HG03159 (cell line): ENCODE results near the gene ESPL1.

ENCODE experiments used
- ATAC-seq: cut with Tn5 transposase; IDR thresholded peaks from one replicate; pipeline ENCODE4 v1.9.1; 2021; ENCODE audit warnings: mild to moderate bottlenecking, moderate library complexity; ENCODE audit not compliant: unreplicated experiment

ESPL1 gene

DNA sequence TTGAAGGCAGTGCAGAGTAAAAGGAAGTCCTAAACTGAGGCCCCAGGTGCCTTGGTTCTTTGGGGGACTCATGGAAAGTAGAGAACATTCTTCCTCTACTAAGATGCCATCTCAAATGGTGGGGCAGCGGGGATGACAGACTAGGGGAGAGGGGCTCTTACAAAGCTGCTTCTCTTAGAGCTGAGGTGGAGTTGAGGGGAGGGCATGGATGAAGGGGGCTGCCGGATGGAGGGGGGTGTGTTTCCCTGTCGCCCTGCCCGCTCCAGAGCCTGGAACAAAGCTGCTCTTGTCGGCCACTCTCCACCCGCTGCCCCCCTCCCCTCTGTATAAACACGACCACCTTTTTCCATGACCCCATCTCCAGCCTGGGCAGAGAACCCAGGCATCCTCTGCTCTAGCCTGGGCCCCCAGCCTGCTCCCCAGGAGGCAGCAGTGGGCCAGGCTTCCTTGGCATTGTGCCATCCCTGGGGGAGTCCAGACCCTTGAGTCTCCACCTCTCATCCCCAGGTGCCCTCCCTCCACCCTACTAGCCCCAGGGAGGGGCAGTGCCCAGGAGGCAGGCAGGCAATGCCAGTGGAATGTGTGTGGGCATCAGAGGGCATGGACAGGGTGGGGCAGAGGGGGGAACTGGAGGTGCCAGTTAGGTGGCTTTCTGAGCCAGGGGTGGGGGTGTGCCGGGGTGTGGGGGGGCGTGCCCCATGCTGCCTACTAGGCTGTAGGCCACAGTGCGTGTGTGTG lies 37.8 kb upstream of the ESPL1 start:
- ATAC-seq, result no peak

- ATAC-seq, result no peak
These were observed 36.5 kb upstream of the ESPL1 start for GRCh38 chr12:53231671-53231920.

- ATAC-seq, result no peak
These were observed 36.0 kb upstream of the ESPL1 start, which contains the start of gene RARG for GRCh38 chr12:53231921-53232645. TSS of gene RARG (minus strand) at chr12:53232209. CDS start at chr12:53227545, 4,664 bp downstream.

- no peak for ATAC-seq
These were observed 35.2 kb upstream of the ESPL1 start for GRCh38 chr12:53232646-53233461.

GRCh38 chr12:53233671-53234121 lies 34.4 kb upstream of the ESPL1 start:
- ATAC-seq, result no peak

DNA sequence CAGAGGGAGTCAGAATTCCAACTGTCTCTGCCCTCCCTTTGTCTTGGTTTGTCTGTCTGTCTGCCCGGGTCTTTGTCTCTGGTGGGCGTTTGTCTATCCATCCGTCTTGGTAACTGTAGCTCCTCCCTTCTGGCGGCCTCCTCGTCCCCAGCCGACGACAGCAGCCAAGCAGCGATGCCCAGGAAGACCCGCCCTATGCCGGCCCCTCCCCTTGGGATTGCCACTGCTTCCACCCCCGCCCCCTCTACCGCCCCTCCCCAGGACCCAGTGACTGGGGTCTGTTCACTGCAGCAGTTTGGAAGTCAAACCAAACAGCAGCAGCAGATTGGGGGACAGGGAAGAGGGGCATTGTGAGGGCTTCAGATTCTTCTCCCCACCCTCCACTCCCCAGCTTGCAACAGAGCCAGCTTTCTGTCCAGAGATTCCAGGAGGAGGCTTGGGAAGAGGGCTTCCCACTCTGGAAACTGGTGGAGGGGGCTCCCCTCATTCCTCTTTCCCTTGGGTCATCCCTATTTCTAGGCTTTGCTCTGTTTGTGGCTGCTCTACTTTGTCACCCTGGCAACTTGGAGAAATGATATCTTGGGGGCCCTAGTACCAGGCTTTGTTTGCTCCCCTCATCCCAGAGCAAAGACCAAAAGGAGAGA lies 33.7 kb upstream of the ESPL1 start:
- no peak for ATAC-seq

DNA sequence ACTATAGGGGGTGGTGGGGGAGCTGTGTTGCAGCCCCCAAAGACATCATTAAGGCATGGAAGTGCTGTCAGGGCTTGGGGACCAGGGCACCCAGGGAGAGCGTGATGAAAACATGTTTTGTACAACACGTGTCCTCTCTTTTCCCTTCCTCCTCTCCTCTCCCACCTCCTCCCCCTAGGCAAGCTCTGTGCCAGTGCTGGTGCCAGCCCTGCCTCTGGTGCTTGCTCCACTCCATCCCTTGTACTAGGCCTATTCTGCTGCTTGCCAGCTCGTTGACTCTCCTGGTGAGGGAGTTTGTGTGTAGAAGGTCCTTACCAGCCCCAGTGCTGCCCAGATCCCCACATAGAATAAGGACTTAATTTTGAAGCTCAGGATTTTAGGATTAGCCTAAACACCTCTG lies 32.9 kb upstream of the ESPL1 start:
- ATAC-seq, result no peak

GRCh38 chr12:53235742-53236442 lies 32.2 kb upstream of the ESPL1 start:
- no peak for ATAC-seq

- ATAC-seq, result no peak
These were observed 31.5 kb upstream of the ESPL1 start for GRCh38 chr12:53236443-53237111.

- no peak for ATAC-seq
These were observed 28.3 kb upstream of the ESPL1 start for GRCh38 chr12:53239643-53240258.

DNA sequence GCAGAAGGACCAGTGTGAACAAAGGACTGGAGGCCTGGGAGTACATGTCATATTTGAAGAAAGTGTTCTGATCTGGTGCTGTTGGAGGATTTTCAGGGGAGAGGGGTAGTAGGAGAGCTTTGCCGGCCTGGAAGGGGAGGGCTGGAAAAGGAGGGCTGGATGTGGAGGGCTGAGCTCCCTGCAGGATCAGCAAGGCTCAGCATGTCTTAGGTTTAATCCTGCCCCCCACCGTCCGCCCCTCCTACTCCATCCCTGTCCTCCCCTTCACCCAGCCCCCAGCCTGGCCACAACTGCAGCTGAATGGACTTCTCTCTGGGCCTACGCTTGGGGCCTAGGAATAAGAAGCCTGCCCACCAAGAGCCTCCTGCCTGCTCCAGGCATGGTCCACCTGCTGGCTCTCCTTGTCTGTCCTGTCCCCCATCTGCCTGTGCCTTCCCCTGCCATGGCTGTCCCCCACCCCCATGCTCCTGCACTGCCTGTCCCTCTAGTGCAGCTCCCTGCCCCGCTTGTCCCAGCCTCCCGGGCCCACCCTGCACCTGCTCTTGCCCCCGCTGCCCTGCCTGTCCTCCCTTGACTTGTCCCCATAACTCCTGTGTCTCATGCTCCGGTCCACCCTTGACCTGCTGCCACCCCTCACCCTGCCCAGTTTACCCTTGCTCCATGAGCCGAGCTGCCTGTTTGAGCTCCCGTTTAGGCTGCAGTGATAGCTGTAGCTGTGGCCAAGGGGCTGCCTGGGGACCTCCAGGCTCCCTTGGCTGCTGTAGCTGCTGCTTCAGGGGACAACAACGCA lies 26.3 kb upstream of the ESPL1 start:
- ATAC-seq, result no peak

DNA sequence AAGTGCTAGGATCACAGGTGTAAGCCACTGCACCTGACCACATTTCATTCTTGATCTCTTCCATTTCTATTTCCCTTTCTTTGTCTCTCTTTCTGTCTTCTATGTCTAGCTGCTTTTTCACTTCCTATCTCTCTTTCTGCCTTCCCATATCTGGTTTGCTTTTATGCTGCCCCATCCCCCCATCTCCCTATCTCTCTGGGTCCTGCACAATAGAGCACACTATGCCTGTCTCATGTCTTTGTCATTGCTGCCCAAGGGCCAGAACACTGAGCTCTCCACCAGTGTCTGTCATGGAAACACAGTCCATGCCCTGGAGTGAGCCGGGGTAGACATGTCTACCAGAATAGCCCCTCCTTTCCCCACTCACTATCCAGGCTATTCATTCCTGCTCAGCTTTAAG lies 23.8 kb upstream of the ESPL1 start:
- ATAC-seq, result no peak

- ATAC-seq, result no peak
These were observed 22.8 kb upstream of the ESPL1 start for GRCh38 chr12:53245286-53245685.

GRCh38 chr12:53251477-53252348 lies 16.4 kb upstream of the ESPL1 start:
- peak; percentile 71 for ATAC-seq

DNA sequence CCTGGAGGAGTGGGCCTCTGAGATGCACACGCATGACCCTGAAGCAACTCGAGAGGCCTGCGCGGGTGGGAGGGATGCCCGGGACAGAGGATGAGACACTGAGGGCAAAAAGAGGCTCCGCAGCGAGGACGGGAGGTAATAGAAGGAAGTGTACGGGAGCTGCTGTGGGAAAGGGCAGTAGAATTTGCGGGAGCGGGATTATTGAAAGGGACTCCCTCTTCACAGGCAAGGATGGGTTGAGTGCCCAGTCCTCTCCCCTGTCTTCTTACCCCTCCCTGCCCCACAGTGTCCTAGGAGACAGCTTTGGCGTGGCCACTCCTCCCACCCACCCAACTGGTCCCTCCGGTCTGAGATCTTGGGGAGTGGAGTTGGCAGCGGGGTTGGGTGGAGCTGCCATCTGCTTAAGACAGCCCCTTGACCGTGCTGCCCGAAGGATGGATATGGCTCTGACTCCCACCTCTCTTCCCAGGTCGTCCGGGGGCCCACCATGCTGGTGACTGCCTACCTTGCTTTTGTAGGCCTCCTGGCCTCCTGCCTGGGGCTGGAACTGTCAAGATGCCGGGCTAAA lies 15.7 kb upstream of the ESPL1 start:
- no peak for ATAC-seq

GRCh38 chr12:53253298-53253697 lies 14.8 kb upstream of the ESPL1 start:
- ATAC-seq, result no peak

- no peak for ATAC-seq
These were observed 13.1 kb upstream of the ESPL1 start for GRCh38 chr12:53254816-53255545.
